Stimulated activated CD4-positive, alpha-beta T cell treated with anti-CD3 and anti-CD28 coated beads, Interleukin-1b, Interleukin-23, amount 100 ng/mL, for 1 hour (primary cell): ENCODE results near the gene TNS1.

Experiments used
- DNase-seq, 2 donors: peaks; one replicate each; pipeline ENCODE4 v3.0.0-alpha.2; 2020; ENCODE audit warnings: low read depth in 2 of 2

Gene TNS1

DNA sequence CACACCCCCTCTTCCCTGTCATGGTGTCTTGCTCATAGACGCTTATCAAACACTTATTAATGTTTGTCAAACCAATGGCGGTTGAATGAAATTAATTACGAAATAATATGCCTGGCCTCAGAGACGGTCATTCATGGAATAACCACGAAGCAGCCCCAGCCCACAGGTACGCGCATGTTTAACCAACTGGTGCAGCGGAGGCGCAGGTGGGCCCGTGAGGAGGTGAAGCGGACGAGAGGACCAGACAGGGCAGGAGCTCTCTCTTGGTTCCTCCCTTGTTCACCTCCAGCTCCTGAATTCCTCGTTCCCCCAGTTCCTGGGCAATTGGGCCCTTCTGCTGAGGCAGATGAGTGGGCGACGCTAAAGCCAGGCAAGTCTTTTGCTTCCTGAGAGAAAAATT lies 169.8 kb downstream of the TNS1 start:
- no peak for DNase-seq

DNA sequence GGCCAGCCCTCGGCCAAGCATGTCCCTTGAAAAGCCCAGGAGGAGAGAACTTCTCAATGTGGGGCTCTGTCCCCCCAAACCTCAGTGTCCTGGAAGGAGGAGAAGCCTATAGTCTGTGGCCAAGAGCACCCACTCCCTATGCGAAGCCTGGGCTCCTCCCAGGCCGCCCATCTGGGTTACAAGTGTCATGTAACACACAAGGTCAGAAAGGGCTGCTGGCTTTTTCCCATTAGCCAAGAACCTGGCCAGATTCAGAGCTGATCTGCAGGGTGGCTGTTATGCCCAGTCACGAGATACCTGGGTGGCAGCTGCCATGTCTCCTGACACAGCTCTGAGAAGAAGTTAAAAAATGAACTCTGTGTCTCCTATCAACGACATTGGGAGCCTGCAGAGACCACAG lies 170.7 kb downstream of the TNS1 start:
- DNase-seq, result no peak

DNA sequence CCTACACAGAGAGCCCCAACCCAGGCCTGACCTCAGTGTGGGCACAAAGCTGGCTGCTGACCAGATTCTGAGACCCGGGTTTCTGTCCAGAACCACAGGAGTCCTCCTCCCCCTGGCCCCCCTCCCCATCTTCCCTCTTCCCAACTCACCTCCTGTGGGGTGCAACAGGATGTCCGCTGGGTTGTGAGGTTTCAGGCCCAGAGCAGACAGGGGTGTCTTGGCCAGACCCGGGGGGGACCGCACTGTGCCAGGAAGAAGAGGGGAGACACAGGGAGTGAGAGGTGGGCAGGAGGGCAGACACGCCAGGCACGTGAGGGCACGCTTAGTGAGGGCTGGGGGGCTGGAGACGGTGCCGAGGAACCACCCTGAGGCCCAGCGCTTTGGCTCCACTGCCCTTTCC lies 171.5 kb downstream of the TNS1 start:
- DNase-seq, result no peak

DNA sequence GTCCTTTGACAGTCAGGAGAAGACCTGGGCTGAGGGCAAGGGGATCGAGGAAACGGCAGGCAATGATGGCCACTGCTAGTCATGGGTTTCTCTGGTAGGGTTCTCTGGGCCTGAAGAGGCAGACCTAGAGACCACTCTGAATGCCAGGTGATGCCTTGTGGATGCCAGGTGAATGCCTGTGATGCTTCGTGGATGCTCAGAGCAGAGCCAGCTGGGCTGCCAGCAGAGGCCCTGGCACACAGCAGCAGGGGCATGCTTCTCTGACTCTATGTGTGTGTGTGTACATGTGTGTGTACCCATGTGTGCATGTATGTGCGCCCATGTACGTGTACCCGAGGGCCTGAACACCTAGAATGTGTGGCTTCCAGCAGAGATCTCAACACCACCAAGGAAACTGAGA lies 172.0 kb downstream of the TNS1 start:
- DNase-seq, result no peak

DNA sequence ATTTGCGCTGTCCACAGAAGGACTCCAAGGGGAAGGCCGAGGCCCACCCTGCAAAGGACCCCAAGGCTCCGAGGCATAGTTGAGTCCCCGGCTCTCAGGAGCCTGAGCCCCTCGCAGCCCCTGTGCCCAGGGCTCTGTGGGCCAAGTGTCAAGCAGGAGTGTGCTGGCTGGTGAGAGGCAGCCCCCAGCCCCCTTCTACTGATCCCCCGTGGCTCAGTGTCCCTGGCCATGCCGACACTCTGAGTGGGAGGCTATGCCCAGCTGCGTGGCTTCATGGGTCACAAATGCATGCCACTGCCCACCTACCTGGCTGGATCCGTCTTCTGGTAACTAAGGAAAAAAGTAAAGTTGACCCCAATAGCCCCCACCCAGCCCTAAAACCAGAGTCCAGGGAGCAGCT lies 172.7 kb downstream of the TNS1 start:
- DNase-seq, result no peak

DNA sequence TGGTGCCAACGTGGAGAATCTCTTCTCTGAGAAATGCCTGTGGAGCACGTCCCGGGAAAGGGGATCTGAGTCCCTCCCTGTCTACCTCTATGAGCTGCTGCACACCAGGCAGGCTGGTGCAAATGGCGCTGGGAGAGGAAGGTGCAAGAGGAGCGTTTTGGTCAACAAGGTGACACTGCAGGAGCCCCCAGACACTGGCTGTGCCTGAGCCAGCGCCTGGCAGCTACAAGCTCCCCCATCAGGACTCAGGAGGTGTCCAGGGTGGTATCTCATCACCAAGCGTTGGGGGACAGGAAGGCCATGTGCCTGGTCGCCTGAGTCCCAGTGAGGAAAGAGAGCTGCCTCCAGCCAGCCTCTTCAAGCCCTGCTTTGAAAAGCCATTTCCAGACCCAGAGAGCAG lies 173.4 kb downstream of the TNS1 start:
- no peak for DNase-seq

DNA sequence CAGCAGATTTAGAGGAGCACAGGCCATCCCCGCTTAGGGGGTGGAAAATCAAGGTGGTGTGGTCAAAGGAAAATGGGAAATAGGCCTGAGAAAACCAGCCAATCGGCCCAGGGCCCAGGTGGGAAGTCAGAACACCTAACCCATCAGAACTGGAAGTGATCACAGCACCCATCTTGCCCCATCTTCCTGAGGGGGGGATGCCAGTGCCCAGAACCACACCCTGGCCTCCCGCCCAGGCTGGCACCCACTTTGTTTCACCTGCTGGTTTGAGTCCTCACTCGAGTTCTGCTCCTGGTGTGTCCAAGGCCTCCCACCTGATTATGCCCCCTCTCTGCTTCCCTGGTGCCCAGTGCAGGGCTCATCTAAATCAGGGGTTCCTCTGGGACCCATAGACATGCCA lies 174.5 kb downstream of the TNS1 start:
- no peak for DNase-seq

DNA sequence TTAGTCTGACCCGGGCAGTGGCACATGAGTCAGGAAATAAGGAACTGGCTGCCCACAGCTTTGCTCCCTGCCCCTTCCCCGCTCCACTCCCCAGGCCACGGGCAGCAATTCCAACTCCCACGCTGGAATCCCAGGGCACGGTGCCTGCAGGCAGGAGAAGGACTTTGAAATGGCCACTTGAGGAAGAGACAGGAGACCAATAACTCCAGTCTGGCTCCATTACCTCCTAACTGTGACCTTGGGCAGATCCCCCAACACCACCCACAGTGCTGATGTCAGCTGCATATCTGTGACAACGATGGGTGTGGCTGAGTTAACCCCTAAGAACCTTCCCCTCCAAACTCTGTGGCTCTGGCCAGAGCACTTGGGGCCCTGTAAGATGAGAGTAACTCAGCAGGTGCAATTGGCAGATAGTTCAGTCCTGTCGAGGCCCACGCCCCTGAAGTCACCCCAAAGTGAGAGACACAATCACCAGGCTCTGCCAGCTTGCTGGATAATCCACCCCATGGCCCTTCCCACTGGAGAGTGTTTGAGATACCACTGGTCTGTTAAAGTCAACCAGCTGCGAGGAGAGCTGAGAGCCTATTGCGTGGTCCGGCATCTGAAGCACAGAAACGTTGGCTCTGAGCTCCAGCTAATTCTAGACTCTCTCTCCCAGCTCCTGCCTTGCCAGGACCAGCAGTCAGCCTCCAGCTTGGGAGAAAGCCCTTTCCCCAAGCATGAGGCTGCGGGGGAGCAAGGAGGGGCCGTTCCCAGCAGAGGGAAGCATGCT lies 175.2 kb downstream of the TNS1 start:
- no peak for DNase-seq

DNA sequence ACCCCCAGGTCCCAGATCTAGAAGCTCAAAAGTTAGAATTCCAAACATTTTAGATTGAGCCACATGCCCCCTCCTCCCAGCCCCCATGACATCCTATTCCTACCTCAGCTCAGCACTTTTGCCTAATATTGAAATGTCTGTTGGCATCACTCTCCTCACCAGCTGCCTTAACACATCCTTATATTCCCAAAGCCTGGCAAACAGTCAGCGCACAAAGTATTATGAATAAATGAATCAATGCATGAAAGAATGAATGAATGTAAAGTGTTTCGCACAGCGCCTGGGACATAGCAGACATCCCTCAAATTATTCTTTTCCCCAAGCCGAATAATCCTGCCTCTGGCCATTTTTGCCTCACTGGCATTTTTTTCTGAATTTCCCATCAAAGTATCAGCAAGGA lies 175.8 kb downstream of the TNS1 start:
- no peak for DNase-seq

DNA sequence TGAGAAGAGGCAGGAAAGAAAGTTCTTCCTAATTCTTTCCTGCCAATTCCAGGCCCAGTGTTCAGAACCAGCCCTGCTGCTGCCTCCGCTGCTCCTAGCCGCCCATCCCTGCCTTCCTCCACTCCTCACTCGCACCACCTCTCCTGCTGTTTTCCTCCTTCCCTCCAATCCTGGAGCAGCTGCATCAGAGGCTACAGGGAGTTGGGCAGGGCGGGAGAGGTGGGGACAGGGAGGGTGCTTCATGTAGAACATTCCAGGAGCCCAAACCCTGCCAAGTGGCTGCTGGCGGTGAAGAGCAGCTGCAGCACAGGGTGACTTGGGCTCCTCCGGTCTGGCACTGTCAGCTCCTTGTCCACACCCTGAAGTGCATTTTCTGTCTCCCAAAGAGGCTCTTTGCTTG lies 176.3 kb downstream of the TNS1 start:
- no peak for DNase-seq

DNA sequence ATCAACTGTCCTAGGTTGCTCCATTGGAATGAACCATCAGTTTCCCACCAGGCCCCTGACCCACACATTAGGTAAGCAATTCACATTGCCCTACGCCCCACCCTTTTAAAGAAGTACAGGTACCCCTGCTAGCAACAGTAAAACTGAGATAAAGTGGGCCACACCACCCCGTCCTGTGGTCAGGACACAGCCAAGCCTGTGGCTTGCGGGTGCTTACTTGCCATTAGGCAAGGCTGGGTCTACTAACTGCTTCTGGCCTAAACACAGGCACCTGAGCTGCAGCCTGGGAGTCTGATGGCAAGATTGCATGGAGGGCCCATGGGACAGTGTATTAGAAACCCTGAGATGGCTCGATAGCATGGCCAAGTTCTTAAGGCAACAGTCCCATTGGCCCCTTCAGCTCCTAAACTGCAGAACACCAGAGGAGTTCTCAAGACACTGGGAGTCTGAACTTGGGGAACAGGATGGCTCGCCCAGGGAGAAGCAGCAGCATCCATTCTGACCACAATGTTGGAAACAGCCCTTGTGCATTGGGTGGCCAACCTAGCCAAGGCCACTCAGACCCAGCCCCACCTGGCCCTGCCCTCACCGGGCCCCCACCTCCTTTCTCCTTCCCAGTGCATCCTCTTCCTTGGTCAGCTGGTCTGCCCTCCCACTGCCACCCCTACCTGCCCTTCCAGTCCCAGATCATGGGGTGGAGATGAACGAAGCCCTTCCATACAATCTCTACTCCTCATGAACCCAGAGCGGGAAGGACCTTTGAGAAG lies 177.1 kb downstream of the TNS1 start:
- no peak for DNase-seq

DNA sequence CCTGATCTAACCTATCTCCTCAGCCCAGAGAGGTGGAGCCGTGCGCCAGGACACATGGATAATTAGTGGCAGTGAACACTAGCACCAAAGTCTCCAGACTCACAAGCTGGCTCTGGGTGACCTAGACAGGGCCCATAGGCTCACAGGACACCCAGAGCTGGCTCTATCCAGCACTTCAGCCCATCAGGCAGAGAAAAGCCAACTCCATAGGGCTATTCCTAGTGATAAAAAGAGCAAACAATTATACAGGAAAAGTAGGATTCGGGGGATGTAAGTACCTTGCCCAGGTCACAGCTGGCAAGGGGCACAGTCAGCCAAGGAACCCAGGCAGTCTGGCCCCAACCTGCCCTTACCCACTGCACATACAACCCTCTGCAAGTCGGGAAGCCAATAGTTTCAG lies 178.6 kb downstream of the TNS1 start:
- DNase-seq, result no peak

DNA sequence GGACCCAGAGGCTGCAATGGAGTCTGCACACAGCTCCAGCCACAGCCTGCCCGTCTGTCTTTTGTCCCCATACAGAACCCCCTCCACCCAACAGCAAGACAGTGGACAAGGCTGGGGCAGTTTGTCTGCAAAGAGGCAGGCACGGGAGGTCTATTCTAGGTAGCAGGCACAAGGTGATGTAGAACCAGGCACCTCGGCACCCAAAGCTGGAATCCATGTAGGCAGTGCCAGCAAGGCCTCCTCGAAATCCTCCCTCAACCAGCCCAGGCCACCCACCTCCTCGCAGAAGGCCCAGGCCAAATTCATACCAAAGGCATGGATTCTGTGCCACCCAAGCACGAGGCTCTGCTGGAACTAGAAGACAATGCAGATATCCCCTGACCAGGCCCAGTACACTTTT lies 179.2 kb downstream of the TNS1 start:
- DNase-seq, result no peak

DNA sequence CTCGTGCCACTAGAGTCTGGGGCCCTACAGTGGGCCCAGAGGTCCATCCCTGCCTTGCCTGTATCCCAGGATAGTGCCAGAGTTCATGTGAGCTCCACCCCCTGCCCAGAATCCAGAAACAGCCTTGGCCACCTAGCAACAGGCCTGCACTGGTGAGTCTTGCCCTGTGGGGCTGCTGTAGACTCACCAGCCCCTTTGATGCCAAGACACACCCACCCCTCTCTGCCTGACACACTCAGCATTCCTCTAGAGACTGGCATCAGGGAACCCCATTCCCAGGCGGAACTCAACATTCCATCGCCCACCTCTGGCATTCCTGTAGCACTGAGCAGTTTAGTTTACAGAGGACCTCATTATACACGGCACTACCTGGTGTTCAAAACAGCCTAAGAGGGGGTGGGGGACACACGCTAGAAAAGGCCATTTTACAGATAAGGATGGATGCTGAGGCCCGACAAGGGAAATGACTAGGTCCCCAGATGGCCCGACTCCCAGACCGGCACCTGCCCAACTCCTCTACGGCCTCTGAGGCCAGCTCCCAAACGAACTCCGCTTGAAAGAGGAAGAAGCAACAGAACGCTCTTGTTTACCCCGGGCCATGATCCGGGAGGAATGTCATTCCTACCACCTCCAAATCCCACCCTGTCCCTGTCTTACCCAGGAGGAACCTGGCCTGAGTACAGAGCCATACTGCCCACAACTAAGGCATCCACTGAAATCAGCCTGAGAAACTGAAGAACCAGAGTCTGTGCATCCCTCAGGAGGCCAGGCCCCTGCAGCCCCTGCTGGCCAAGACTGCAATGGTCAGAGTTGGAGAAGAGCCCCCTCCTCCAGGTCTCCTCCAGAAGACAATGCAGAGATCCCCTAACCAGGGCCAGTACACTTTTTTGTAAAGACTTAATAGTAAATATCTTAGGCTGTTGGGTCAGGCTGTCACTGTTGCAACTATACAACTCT lies 180.2 kb downstream of the TNS1 start:
- DNase-seq, result no peak

DNA sequence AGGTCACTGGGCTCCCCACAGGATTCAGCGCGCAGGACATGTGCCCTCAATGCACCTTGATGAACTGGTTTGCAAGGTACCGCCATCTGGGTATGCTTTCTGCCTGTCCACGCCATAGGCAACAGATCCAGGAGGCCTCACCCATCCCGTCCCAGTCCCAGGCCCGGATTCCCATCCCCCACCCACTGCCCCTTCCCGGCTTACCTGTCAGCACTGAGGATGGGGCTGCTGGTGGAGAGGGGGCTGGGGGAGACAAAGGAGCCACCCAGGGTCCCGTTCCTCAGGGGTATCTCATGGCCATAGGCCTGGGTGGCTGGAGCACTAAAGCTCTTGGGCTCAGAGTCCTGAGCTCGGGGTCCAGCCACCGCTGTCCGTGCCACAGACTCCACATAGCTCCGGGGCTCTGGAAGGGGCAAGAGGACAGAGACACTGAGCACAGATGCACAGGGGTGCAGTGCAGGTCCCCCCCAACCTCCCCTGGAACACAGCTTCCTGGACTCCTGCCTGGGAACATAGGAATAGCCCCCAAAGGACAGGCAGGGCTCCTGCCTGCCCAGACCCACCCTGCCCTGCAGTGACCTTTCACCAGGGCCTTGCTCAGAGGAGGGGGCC lies 181.2 kb downstream of the TNS1 start:
- DNase-seq, result no peak

DNA sequence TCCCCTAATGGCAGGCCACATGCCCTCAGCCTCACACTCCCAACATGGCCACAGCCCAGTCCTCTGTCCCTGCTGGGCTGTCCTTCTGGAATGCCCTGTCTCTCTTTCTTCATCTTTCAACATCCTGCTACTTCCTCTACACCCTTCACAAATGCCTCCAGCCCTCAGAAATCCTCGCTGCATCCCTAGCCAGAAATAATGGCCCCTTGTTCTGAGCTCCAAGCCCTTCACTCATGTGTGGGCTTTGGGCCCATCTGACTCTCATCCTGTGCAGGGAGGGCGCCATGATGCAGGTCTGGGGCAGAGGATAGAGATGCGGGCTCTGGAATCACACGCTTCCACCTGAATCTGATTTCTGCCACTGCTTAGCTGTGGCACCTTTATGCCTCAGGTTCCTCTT lies 181.9 kb downstream of the TNS1 start:
- DNase-seq, result no peak

DNA sequence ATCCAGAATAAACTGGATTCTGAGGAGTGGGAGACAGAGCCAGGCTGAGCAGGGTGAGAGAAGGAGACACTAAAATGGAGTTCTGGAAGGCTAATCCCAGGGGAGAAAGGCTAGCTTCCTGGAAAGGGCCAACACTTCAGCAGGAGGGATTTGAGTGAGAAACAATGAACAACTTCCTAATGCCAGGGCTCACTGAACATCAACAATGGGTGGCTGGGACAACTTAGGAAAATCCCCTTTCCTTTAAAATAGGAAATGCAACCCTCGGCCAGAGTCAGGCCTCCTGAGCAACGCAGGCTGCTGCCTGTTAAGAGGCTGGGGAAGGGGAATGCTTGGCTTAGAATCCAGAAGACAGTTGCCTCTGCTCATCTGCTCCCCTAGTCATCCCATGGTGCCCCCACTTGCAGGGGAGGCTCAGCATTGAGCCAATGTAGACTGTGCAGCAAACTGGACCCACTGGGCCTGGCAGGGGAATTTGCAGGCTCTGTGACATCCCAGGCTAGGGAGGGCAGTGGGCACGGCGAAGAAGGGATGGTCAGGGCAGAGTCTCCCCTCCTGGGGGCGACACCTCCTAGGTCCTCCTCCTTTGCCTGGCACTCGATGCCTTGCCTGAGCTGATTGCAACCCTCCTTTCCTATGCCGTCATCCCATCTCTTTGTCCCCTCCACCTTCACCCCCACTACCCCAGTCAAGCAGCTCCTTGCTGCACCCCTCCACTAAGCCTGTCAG lies 182.5 kb downstream of the TNS1 start:
- DNase-seq, result no peak

DNA sequence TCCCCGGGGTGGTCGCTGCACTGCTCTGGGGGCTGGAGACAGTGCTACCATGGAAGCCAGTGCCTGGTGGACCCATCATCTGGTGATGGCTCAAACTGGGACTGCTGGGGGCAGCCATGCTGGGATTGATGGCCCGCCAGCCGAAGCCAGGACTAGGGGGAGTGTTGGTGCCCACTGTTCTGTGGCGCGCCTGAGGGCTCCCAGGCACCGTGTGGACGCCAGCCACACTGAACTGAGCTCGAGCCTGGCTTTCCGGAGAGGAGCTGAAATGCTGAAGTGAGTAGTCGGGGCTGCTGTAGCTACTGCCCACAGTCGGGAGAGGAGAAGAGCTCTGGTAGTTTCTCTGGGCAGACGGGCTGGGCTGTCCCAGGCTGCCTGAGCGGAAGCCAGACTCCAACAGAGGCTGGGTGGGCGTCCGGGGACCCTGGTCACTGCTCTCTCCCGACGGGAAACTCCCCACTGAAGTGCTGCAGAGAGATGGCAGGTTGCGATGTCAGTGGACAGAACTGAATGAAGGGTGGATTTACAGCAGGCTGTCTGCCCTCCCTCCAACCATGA lies 184.4 kb downstream of the TNS1 start:
- no peak for DNase-seq

DNA sequence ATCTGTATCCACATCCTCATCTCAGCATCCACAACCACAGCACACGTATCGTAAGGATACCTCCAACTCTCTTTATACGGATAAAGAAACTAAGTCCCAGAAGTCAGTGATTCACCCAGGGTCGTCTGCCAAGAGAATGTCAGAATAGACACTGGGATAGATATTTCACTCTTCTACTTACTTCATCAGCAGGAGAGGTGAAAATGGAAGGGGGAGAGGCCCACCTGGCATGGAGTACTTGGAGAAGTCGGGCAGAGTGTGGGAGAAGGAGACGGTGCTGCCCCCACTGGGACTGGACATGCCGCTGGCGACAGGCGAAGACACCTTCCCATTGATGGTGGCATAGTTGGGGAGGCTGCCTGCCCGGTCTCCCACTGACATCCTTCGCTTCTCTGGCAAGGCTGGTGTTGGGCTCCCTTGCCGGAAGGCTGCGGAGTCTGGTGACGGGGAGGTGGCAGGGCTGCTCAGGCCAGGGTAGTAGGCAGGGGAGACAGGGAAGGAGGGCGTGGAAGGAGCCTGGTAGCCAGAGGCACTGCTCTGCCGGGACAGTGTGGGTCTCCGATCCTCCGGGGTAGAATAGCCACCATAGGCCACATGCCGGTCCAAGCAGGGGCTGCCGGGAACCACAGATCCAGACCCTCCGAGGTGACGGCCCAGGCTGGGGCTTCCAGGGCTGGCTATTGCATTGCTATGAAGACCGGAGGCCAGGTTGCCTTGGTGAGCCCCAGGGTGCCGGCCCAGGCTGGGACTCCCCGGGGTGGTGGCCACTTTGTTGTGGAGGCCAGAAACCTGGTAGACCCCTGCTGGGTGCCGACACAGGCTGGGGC lies 185.1 kb downstream of the TNS1 start:
- no peak for DNase-seq

DNA sequence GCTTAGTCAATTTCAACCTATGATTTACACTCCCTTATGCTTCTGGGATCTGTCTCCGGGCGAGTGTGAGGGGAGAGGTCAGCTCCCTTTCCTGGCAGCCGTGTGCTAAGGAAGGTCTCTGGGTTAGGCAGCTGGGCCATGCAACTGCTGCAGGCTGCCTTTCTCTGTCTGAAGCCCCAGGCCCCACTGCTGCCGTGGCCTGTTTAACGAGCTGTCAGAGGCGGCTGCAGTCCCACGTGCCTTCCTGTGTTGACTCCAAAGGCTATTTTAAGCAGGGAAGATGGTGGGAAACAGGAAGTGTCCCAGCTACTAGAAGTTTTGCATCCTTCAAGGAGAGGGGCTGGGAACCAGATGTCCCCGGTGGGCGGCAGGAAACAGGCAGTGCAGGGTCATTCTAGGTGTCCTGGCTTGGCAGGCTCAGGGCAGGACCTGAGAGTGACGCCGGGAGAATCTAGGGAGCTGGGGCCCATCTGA lies 186.4 kb downstream of the TNS1 start:
- no peak for DNase-seq
